Peyer's patch (tissue), 4 donors: Measurements from ENCODE around the gene MAN1C1. TPM values are rescaled to one million over a fixed set of nuclear protein-coding genes. Genes with fewer than 3 reads are reported as not detected.
A peak's percentile ranks its signal among the peaks of the same experiment; 100 is the strongest.

Experiments used
- DNase-seq, 3 donors: peaks; one replicate each; pipeline ENCODE4 v3.0.0-alpha.2; 2017 to 2019
- H3K27ac ChIP-seq, 4 donors: fragments of 200-600 bp; sonication (generic); one replicate each; pipeline ENCODE4 v1.5.1; 2016 to 2019
- H3K27me3 ChIP-seq, 2 donors: fragments of 200-600 bp; sonication (generic); one replicate each; pipeline ENCODE4 v1.5.1; 2019
- H3K36me3 ChIP-seq, 3 donors: fragments of 200-600 bp; sonication (generic); one replicate each; pipeline ENCODE4 v1.5.1; 2016 to 2019
- H3K4me1 ChIP-seq, 4 donors: fragments of 200-600 bp; sonication (generic); one replicate each; pipeline ENCODE4 v1.5.1; 2016 to 2019
- H3K4me3 ChIP-seq, 4 donors: fragments of 200-600 bp; sonication (generic); 1 replicate in 3 of 4; 2 replicates in 1 of 4; pipeline ENCODE4 v1.5.1; 2016 to 2019; ENCODE audit warnings: mild to moderate bottlenecking in 1 of 4
- H3K9me3 ChIP-seq, 4 donors: fragments of 200-600 bp; sonication (generic); one replicate each; pipeline ENCODE4 v1.5.1; 2016 to 2019; ENCODE audit warnings: mild to moderate bottlenecking in 1 of 4
- CTCF ChIP-seq, 6 experiments: fragments of 450-650 bp in 4 of 6; fragments of 200-600 bp in 2 of 6; sonication (generic) in 1 of 6; IDR thresholded peaks; one replicate each; pipeline ENCODE4 v1.5.1; 2017 to 2019; ENCODE audit warnings: antibody characterized with exemption in 6 of 6, mild to moderate bottlenecking in 3 of 6, moderate library complexity in 1 of 6
- POLR2A ChIP-seq, 2 donors: fragments of 450-650 bp; IDR thresholded peaks; one replicate each; pipeline ENCODE4 v1.5.1; 2017; ENCODE audit warnings: antibody characterized with exemption in 2 of 2, mild to moderate bottlenecking in 2 of 2, moderate library complexity in 2 of 2
- total RNA-seq, 4 donors: library from RNA; depleted of rRNA; stranded (reverse); fragments of >200 nt; gene quantifications; one replicate each; pipeline ENCODE4 v1.1.0, GENCODE V29; 2016

Gene MAN1C1
- total RNA-seq, 4 donors from 2014 or later, result 2.3 to 10.7 (median 6.7) TPM

DNA sequence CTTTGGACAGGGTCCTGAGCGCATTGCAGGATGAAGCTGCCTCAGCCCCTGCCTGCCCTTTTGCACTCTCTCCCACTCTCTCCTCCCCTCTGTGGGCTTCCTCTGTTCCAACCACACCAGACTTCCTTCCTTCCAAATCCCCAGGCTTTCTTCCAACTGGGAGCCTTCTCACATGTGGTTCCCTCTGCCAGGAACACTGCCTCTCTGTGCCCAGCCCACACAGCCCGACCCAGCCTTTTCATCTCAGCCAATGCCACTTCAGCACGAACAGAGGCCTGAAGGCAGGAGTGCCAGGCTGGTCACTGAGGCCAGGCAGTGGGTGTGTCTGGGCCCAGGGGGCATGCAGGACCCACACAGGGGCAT is 189.3 kb downstream of the MAN1C1 start:
- H3K4me1 ChIP-seq, result peaks cover 0 to 27% (median 24%) of the 10 kb centered on the region in 4 donors
- no peak for DNase-seq
- no peak overlapping the region for H3K4me3 ChIP-seq
- no peak for TF ChIP-seq CTCF (IDR thresholded peaks at IDR 0.05)
- no peak for TF ChIP-seq POLR2A (IDR thresholded peaks at IDR 0.05)
- H3K27me3 ChIP-seq, result no peaks in the 10 kb centered on the region
- no peaks in the 10 kb centered on the region for H3K9me3 ChIP-seq
- H3K36me3 ChIP-seq, result peaks cover 0 to 25% (median 0%) of the 10 kb centered on the region in 3 donors
- H3K27ac ChIP-seq, result peak overlapping the region in 1 of 4 donors; percentile 22

- Histone ChIP-seq H3K27ac (peak overlapping the region in 1 of 4 donors; percentile 22), H3K36me3 (peaks cover 0 to 27% (median 0%) of the 10 kb centered on the region in 3 donors), H3K4me1 (peaks cover 0 to 27% (median 21%) of the 10 kb centered on the region in 4 donors), H3K4me3 (no peak overlapping the region), H3K27me3 (no peaks in the 10 kb centered on the region), H3K9me3 (no peaks in the 10 kb centered on the region)
- peak in 1 of 3 donors; percentile 45 for DNase-seq
- TF ChIP-seq CTCF (IDR thresholded peaks at IDR 0.05) (no peak), POLR2A (IDR thresholded peaks at IDR 0.05) (no peak)
Observed at GRCh38 chr1:25806418-25806817, 189.8 kb downstream of the MAN1C1 start.

- H3K4me1 ChIP-seq, result peaks cover 0 to 27% (median 19%) of the 10 kb centered on the region in 4 donors
- H3K27ac ChIP-seq, result peak overlapping the region in 2 of 4 donors; percentile 28 to 30
- TF ChIP-seq POLR2A (IDR thresholded peaks at IDR 0.05) (no peak), CTCF (IDR thresholded peaks at IDR 0.05) (no peak)
- H3K36me3 ChIP-seq, result peaks cover 0 to 34% (median 0%) of the 10 kb centered on the region in 3 donors
- no peaks in the 10 kb centered on the region for H3K27me3 ChIP-seq
- H3K4me3 ChIP-seq, result no peak overlapping the region
- no peaks in the 10 kb centered on the region for H3K9me3 ChIP-seq
- peak in 1 of 3 donors; percentile 53 for DNase-seq
Observed at GRCh38 chr1:25807480-25808390, 191.1 kb downstream of the MAN1C1 start.

GRCh38 chr1:25808481-25809244 is 192.1 kb downstream of the MAN1C1 start:
- Histone ChIP-seq H3K9me3 (no peaks in the 10 kb centered on the region), H3K36me3 (peaks cover 0 to 36% (median 0%) of the 10 kb centered on the region in 3 donors), H3K27ac (no peak overlapping the region), H3K27me3 (no peaks in the 10 kb centered on the region), H3K4me3 (no peak overlapping the region), H3K4me1 (peaks cover 0 to 23% (median 16%) of the 10 kb centered on the region in 4 donors)
- peak in 1 of 3 donors; percentile 48 for DNase-seq
- no peak for TF ChIP-seq CTCF (IDR thresholded peaks at IDR 0.05)
- TF ChIP-seq POLR2A (IDR thresholded peaks at IDR 0.05), result no peak

DNA sequence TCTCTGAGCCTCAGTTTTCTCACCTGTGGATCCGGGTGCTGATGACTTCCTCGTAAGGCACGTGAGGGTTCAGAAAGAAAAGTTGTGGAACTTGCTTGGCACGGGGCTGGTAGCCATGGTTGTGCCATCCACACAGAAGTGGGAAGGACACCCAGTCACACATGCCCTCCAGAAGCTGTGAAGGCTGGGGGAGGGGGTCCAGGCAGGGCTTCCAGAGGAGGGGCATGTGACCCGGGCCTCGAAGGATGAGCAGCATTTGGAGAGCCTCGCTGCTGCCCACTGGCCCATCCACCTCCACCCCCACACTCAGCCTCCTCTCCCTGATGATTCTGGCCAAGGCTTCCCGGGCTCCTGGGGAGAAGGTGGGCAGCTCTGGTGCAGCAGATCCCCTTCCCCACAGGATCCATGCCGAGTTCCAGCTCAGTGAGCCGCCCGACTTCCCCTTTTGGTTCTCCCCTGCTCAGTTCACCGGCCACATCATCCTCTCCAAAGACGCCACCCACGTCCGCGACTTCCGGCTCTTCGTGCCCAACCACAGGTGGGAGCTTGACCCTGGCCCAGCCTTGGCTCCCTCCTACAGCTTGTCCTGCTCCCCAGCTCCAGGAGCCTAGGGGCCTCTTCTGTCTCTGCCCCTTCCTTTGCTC is 192.8 kb downstream of the MAN1C1 start:
- H3K9me3 ChIP-seq, result no peaks in the 10 kb centered on the region
- peaks cover 0 to 23% (median 16%) of the 10 kb centered on the region in 4 donors for H3K4me1 ChIP-seq
- TF ChIP-seq CTCF (IDR thresholded peaks at IDR 0.05) (no peak), POLR2A (IDR thresholded peaks at IDR 0.05) (no peak)
- no peak overlapping the region for H3K4me3 ChIP-seq
- H3K27ac ChIP-seq, result peak overlapping the region in 1 of 4 donors; percentile 11
- peaks cover 0 to 42% (median 0%) of the 10 kb centered on the region in 3 donors for H3K36me3 ChIP-seq
- no peaks in the 10 kb centered on the region for H3K27me3 ChIP-seq
- DNase-seq, result peak in 2 of 3 donors; percentile 68 to 70
